Measurements from ENCODE around the gene SLC2A13. TPM values are rescaled to one million over a fixed set of nuclear protein-coding genes. Genes with fewer than 3 reads are reported as not detected.

The SLC2A13 gene
- total and polyA plus RNA-seq, 4 experiments from 2014 or later: 2.3 to 6.1 (median 4.2) TPM

GRCh38 chr12:39966721-39967120 is 139.2 kb downstream of the SLC2A13 start:
- POLR2A ChIA-PET (ENCODE audit: partially characterized antibody): no interaction called here
- intact Hi-C loops (cut with micrococcal nuclease): no loop called here
- Histone ChIP-seq H3K4me1 (ENCODE audit: insufficient read depth, low read length) (no peaks in the 10 kb centered on the region), H3K4me3 (ENCODE audit: low read length in 2 of 2) (no peak overlapping the region), H3K9me3 (ENCODE audit: control insufficient read depth in 1 of 2, low read length in 2 of 2) (no peaks in the 10 kb centered on the region), H3K27ac (ENCODE audit: low read depth, low read length) (no peak overlapping the region), H3K27me3 (ENCODE audit: insufficient read depth, low read length) (no peaks in the 10 kb centered on the region), H3K36me3 (ENCODE audit: insufficient read depth, low read length) (no peaks in the 10 kb centered on the region)
- Mint-ChIP-seq H3K4me1 (no peaks in the 10 kb centered on the region), H3K9me3 (peaks cover 0 to 8% (median 2%) of the 10 kb centered on the region in 8 donors), H3K27ac (no peak overlapping the region), H3K27me3 (peaks cover 0 to 1% of the 10 kb centered on the region in 2 donors), H3K36me3 (peaks cover 0 to 2% of the 10 kb centered on the region in 2 donors), H3K4me3 (no peak overlapping the region)
- DNase-seq: no peak
- CTCF ChIA-PET (ENCODE audit: partially characterized antibody): no interaction called here

- Mint-ChIP-seq H3K27ac (no peak overlapping the region), H3K4me3 (no peak overlapping the region), H3K27me3 (peaks cover 0 to 1% of the 10 kb centered on the region in 2 donors), H3K4me1 (no peaks in the 10 kb centered on the region), H3K36me3 (peaks cover 0 to 2% of the 10 kb centered on the region in 2 donors), H3K9me3 (peaks cover 0 to 8% (median 2%) of the 10 kb centered on the region in 8 donors)
- DNase-seq: no peak
- ChIA-PET POLR2A (ENCODE audit: partially characterized antibody) (no interaction called here), CTCF (ENCODE audit: partially characterized antibody) (no interaction called here)
- no peaks in the 10 kb centered on the region for H3K9me3 ChIP-seq (ENCODE audit: control insufficient read depth in 1 of 2, low read length in 2 of 2)
- intact Hi-C loops (cut with micrococcal nuclease): no loop called here
- no peaks in the 10 kb centered on the region for H3K27me3 ChIP-seq (ENCODE audit: insufficient read depth, low read length)
- H3K4me1 ChIP-seq (ENCODE audit: insufficient read depth, low read length): no peaks in the 10 kb centered on the region
- no peaks in the 10 kb centered on the region for H3K36me3 ChIP-seq (ENCODE audit: insufficient read depth, low read length)
- no peak overlapping the region for H3K4me3 ChIP-seq (ENCODE audit: low read length in 2 of 2)
- H3K27ac ChIP-seq (ENCODE audit: low read depth, low read length): no peak overlapping the region
Observed at GRCh38 chr12:39966256-39966655, 139.6 kb downstream of the SLC2A13 start.

- Mint-ChIP-seq H3K4me1 (no peaks in the 10 kb centered on the region), H3K27me3 (no peaks in the 10 kb centered on the region), H3K27ac (no peak overlapping the region), H3K36me3 (no peaks in the 10 kb centered on the region), H3K9me3 (no peaks in the 10 kb centered on the region), H3K4me3 (no peak overlapping the region)
- Histone ChIP-seq H3K4me1 (ENCODE audit: insufficient read depth, low read length) (no peaks in the 10 kb centered on the region), H3K27me3 (ENCODE audit: insufficient read depth, low read length) (no peaks in the 10 kb centered on the region), H3K4me3 (ENCODE audit: low read length in 2 of 2) (no peak overlapping the region), H3K27ac (ENCODE audit: low read depth, low read length) (no peak overlapping the region), H3K9me3 (ENCODE audit: control insufficient read depth in 1 of 2, low read length in 2 of 2) (no peaks in the 10 kb centered on the region), H3K36me3 (ENCODE audit: insufficient read depth, low read length) (no peaks in the 10 kb centered on the region)
- ChIA-PET CTCF (ENCODE audit: partially characterized antibody) (no interaction called here), POLR2A (ENCODE audit: partially characterized antibody) (no interaction called here)
- no peak for DNase-seq
- intact Hi-C loops (cut with micrococcal nuclease): no loop called here
Observed at GRCh38 chr12:39959467-39959866, 146.4 kb downstream of the SLC2A13 start.

- intact Hi-C loops (cut with micrococcal nuclease): no loop called here
- ChIA-PET POLR2A (ENCODE audit: partially characterized antibody) (no interaction called here), CTCF (ENCODE audit: partially characterized antibody) (no interaction called here)
Observed at GRCh38 chr12:39959031-39959430, 146.8 kb downstream of the SLC2A13 start.

GRCh38 chr12:39958377-39958776 is 147.5 kb downstream of the SLC2A13 start:
- H3K9me3 Mint-ChIP-seq: peaks cover 0 to 2% (median 0%) of the 10 kb centered on the region in 8 donors
- DNase-seq: no peak
- no peaks in the 10 kb centered on the region for H3K27me3 Mint-ChIP-seq
- intact Hi-C loops (cut with micrococcal nuclease): no loop called here
- H3K4me1 Mint-ChIP-seq: no peaks in the 10 kb centered on the region
- H3K27ac ChIP-seq (ENCODE audit: low read depth, low read length): no peak overlapping the region
- H3K4me1 ChIP-seq (ENCODE audit: insufficient read depth, low read length): no peaks in the 10 kb centered on the region
- no peaks in the 10 kb centered on the region for H3K36me3 ChIP-seq (ENCODE audit: insufficient read depth, low read length)
- no peaks in the 10 kb centered on the region for H3K36me3 Mint-ChIP-seq
- H3K4me3 ChIP-seq (ENCODE audit: low read length in 2 of 2): no peak overlapping the region
- no peaks in the 10 kb centered on the region for H3K9me3 ChIP-seq (ENCODE audit: control insufficient read depth in 1 of 2, low read length in 2 of 2)
- no peaks in the 10 kb centered on the region for H3K27me3 ChIP-seq (ENCODE audit: insufficient read depth, low read length)
- H3K27ac Mint-ChIP-seq: no peak overlapping the region
- no peak overlapping the region for H3K4me3 Mint-ChIP-seq
- ChIA-PET CTCF (ENCODE audit: partially characterized antibody) (no interaction called here), POLR2A (ENCODE audit: partially characterized antibody) (no interaction called here)

More at GRCh38 chr12:39959031-39959430, 146.8 kb downstream of the SLC2A13 start:
- no peak overlapping the region for H3K27ac Mint-ChIP-seq
- DNase-seq: no peak
- Histone ChIP-seq H3K27me3 (ENCODE audit: insufficient read depth, low read length) (no peaks in the 10 kb centered on the region), H3K4me1 (ENCODE audit: insufficient read depth, low read length) (no peaks in the 10 kb centered on the region), H3K4me3 (ENCODE audit: low read length in 2 of 2) (no peak overlapping the region), H3K36me3 (ENCODE audit: insufficient read depth, low read length) (no peaks in the 10 kb centered on the region), H3K9me3 (ENCODE audit: control insufficient read depth in 1 of 2, low read length in 2 of 2) (no peaks in the 10 kb centered on the region), H3K27ac (ENCODE audit: low read depth, low read length) (no peak overlapping the region)
- no peaks in the 10 kb centered on the region for H3K4me1 Mint-ChIP-seq
- H3K9me3 Mint-ChIP-seq: peaks cover 0 to 1% (median 0%) of the 10 kb centered on the region in 8 donors
- no peak overlapping the region for H3K4me3 Mint-ChIP-seq
- no peaks in the 10 kb centered on the region for H3K27me3 Mint-ChIP-seq
- no peaks in the 10 kb centered on the region for H3K36me3 Mint-ChIP-seq

- ChIA-PET CTCF (ENCODE audit: partially characterized antibody) (no interaction called here), POLR2A (ENCODE audit: partially characterized antibody) (no interaction called here)
- H3K27ac Mint-ChIP-seq: no peak overlapping the region
- DNase-seq: no peak
- no peaks in the 10 kb centered on the region for H3K36me3 ChIP-seq (ENCODE audit: insufficient read depth, low read length)
- H3K27ac ChIP-seq (ENCODE audit: low read depth, low read length): no peak overlapping the region
- H3K4me1 ChIP-seq (ENCODE audit: insufficient read depth, low read length): no peaks in the 10 kb centered on the region
- no peaks in the 10 kb centered on the region for H3K36me3 Mint-ChIP-seq
- no peaks in the 10 kb centered on the region for H3K27me3 Mint-ChIP-seq
- no peaks in the 10 kb centered on the region for H3K27me3 ChIP-seq (ENCODE audit: insufficient read depth, low read length)
- no peak overlapping the region for H3K4me3 ChIP-seq (ENCODE audit: low read length in 2 of 2)
- peaks cover 0 to 2% (median 0%) of the 10 kb centered on the region in 8 donors for H3K9me3 Mint-ChIP-seq
- intact Hi-C loops (cut with micrococcal nuclease): no loop called here
- H3K4me3 Mint-ChIP-seq: no peak overlapping the region
- no peaks in the 10 kb centered on the region for H3K4me1 Mint-ChIP-seq
- no peaks in the 10 kb centered on the region for H3K9me3 ChIP-seq (ENCODE audit: control insufficient read depth in 1 of 2, low read length in 2 of 2)
Observed at GRCh38 chr12:39956725-39957124, 149.2 kb downstream of the SLC2A13 start.

GRCh38 chr12:39946361-39947280 is 159.3 kb downstream of the SLC2A13 start:
- CTCF ChIA-PET (ENCODE audit: partially characterized antibody): no interaction called here
- DNase-seq: no peak
- no peak overlapping the region for H3K4me3 Mint-ChIP-seq

More at GRCh38 chr12:39946361-39947280, 159.3 kb downstream of the SLC2A13 start:
- Mint-ChIP-seq H3K9me3 (peaks cover 0 to 17% (median 10%) of the 10 kb centered on the region in 8 donors), H3K36me3 (peaks cover 0 to 19% of the 10 kb centered on the region in 2 donors), H3K4me1 (no peaks in the 10 kb centered on the region), H3K27ac (no peak overlapping the region), H3K27me3 (no peaks in the 10 kb centered on the region)
- H3K4me1 ChIP-seq (ENCODE audit: insufficient read depth, low read length): no peaks in the 10 kb centered on the region
- POLR2A ChIA-PET (ENCODE audit: partially characterized antibody): no interaction called here
- no peaks in the 10 kb centered on the region for H3K27me3 ChIP-seq (ENCODE audit: insufficient read depth, low read length)
- no peak overlapping the region for H3K4me3 ChIP-seq (ENCODE audit: low read length in 2 of 2)
- H3K27ac ChIP-seq (ENCODE audit: low read depth, low read length): no peak overlapping the region
- intact Hi-C loops (cut with micrococcal nuclease): no loop called here
- no peaks in the 10 kb centered on the region for H3K36me3 ChIP-seq (ENCODE audit: insufficient read depth, low read length)
- no peaks in the 10 kb centered on the region for H3K9me3 ChIP-seq (ENCODE audit: control insufficient read depth in 1 of 2, low read length in 2 of 2)
